Lower leg skin (tissue), 4 donors: ENCODE measurements around the gene CPT2. TPM values are rescaled to one million over a fixed set of nuclear protein-coding genes. Genes with fewer than 3 reads are reported as not detected.

Source experiments
- DNase-seq, 2 donors: peaks; one replicate each; pipeline ENCODE4 v3.0.0-alpha.2; 2019; ENCODE audit warnings: low spot score in 2 of 2
- H3K4me3 ChIP-seq: fragments of 200-600 bp; sonication (generic); 2 replicates; pipeline ENCODE4 v1.5.1; 2017; ENCODE audit warnings: mild to moderate bottlenecking, low read depth; ENCODE audit not compliant: poor library complexity, severe bottlenecking
- POLR2A ChIP-seq, 2 donors: fragments of 450-650 bp; IDR thresholded peaks; one replicate each; pipeline ENCODE4 v1.6.1; 2016 to 2017; ENCODE audit warnings: antibody characterized with exemption in 2 of 2, mild to moderate bottlenecking in 1 of 2, moderate library complexity in 1 of 2
- WGBS, 2 donors: methylation state at CpG; one replicate each; pipeline ENCODE4 v1.1.5; 2018; 5-methylcytosine and 5-hydroxymethylcytosine counted together
- intact Hi-C: fragments of 100-400 bp; cut with DNase I; formaldehyde crosslinking; loops from one replicate; pipeline ENCODE4 v1.15.0; 2023; ENCODE audit warnings: low total_unique reads
- total RNA-seq, 4 donors: library from RNA; depleted of rRNA; stranded (reverse); fragments of >200 nt; gene quantifications; one replicate each; pipeline ENCODE4 v1.1.0, GENCODE V29; 2016
- TF ChIP-seq, protein P1 (sequence below), 3 donors: fragments of 450-650 bp; IDR thresholded peaks; one replicate each; pipeline ENCODE4 v1.5.1; 2016; ENCODE audit warnings: antibody characterized with exemption in 3 of 3, mild to moderate bottlenecking in 3 of 3, moderate library complexity in 2 of 3

CPT2 gene
- total RNA-seq, 4 donors from 2014 or later = 30.1 to 47.1 (median 36.7) TPM

DNA sequence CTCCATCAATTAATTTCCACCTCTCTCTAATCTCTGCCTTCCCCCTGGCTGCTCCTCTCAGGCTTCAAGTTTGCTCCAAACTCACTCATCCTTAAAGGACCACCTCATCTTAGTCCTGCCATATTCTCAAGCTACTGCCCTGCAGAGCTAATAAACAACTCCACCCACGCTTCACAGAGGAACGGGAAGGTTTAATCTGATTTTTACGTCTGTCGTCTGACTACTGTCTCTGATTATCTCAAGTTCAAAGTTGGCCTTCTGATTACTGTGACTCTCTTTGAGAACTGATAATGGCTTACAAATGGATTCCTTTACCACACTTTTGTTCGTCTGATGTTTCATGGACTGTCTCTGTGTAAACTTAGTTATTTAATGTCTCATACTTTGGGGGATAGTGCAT lies 7.6 kb upstream of the CPT2 start:
- no peak overlapping the region for H3K4me3 ChIP-seq
- no peak for TF ChIP-seq POLR2A (IDR thresholded peaks at IDR 0.05)
- TF ChIP-seq, protein P1, sequence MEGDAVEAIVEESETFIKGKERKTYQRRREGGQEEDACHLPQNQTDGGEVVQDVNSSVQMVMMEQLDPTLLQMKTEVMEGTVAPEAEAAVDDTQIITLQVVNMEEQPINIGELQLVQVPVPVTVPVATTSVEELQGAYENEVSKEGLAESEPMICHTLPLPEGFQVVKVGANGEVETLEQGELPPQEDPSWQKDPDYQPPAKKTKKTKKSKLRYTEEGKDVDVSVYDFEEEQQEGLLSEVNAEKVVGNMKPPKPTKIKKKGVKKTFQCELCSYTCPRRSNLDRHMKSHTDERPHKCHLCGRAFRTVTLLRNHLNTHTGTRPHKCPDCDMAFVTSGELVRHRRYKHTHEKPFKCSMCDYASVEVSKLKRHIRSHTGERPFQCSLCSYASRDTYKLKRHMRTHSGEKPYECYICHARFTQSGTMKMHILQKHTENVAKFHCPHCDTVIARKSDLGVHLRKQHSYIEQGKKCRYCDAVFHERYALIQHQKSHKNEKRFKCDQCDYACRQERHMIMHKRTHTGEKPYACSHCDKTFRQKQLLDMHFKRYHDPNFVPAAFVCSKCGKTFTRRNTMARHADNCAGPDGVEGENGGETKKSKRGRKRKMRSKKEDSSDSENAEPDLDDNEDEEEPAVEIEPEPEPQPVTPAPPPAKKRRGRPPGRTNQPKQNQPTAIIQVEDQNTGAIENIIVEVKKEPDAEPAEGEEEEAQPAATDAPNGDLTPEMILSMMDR (IDR thresholded peaks at IDR 0.05) = no peak
- 67 to 71% methylated on average over 5 of the region's 5 CpGs for WGBS, 2 donors
- intact Hi-C loops = no loop called here
- no peak for DNase-seq

- DNase-seq = no peak
- intact Hi-C loops = no loop called here
- TF ChIP-seq, protein P1 (IDR thresholded peaks at IDR 0.05) = no peak
- no peak for TF ChIP-seq POLR2A (IDR thresholded peaks at IDR 0.05)
- 83 to 88% methylated on average over 9 to 10 of the region's 10 CpGs for WGBS, 2 donors
- H3K4me3 ChIP-seq = no peak overlapping the region
These were observed 6.4 kb upstream of the CPT2 start for GRCh38 chr1:53190210-53190611.

DNA sequence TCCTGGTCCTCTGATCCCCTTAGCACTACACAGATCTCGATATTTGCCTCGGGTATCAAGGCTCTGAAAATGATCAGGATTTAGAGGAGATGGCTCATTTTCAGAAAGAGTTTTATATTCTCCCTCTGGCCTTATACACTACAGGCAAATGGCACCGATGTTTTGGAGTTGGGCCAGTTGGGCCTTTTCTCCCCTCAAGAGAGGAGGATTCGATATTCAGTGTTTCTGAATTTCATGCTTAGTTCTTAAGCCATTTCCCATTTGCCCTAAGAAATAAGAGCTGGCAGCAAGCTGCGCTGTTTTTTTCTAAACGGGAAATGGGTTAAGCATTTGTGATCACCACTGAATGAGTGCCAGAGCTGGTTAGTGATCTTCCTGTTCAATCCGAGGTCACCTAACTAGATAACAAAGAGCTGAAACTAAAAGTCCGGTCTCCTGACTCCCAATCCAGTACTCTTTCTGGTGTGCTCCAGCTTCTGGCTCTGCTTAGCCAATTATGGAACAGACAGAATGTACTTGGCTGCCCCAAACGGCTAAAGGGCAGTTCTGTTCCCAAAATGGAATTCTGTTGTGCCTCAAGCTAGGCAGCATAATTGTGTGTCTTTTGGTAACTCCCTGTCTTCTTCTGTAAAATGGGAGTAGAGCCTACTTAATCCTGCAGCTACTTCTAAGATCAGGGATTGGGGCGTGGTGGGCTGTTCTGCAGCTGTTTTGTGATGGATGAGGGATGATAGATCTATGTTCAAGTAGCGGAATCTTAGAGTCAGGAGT lies 1.2 kb upstream of the CPT2 start:
- intact Hi-C loops = no loop called here
- no peak overlapping the region for H3K4me3 ChIP-seq
- 64 to 70% methylated on average over 11 of the region's 11 CpGs for WGBS, 2 donors
- DNase-seq = no peak
- TF ChIP-seq, protein P1 (IDR thresholded peaks at IDR 0.05) = no peak
- TF ChIP-seq POLR2A (IDR thresholded peaks at IDR 0.05) = no peak

GRCh38 chr1:53196017-53196484 lies 573 bp upstream of the CPT2 start:
- TF ChIP-seq, protein P1 (IDR thresholded peaks at IDR 0.05) = no peak
- no peak for TF ChIP-seq POLR2A (IDR thresholded peaks at IDR 0.05)
- intact Hi-C loops = no loop called here
- no peak for DNase-seq
- H3K4me3 ChIP-seq = peak overlapping the region; percentile 93
- WGBS, 2 donors = 27 to 34% methylated on average over 9 of the region's 9 CpGs

DNA sequence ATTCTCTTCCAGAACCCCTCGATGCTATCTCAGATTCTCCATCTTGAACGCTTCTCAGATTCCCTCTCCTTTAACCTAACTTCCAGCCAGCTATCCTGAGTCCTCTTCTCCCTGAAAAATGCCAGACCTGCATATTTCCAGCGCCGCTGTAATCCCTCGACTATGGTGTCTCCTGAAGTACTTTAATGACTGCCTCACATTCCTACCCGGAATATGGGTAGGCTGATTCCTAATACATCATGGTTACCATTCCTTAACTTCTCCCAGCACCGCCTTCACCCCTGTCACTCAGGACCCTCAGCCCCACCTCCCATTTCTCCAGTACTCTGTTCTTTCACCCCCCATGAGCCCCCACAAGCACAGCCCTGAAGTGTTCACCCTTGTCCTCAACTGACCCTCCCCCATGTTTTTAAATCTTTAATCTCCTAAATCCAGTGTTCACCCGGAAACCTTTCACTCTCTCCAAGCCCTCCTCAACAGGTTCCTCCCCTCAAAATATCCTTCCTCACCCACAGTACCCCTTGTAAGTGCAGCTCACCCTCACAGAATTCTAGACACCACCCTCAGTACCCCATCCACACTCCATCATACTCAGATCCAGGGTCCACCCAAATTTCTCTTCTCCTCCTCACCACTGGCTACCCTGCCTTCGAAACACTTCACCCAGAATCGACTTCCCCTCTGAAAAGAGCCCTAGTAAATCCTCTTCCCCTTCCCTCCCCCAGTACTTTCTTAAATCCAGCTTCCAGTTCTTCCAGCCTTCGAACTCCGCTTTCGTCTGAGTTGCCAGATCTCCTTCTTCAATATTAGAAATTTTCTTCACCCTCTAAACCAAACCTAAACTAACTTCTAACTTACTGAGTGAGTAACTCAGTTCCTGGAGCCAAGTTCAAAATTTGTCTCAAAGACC lies 922 bp downstream of the CPT2 start:
- DNase-seq = no peak
- 21 to 22% methylated on average over 13 of the region's 13 CpGs for WGBS, 2 donors
- peak overlapping the region; percentile 93 for H3K4me3 ChIP-seq
- intact Hi-C loops = no loop called here
- TF ChIP-seq POLR2A (IDR thresholded peaks at IDR 0.05) = no peak
- TF ChIP-seq, protein P1 (IDR thresholded peaks at IDR 0.05) = no peak
